MCF 10A (cell line): ENCODE results near the gene PTGIS. TPM values are rescaled to one million over a fixed set of nuclear protein-coding genes. Genes with fewer than 3 reads are reported as not detected.

ENCODE experiments used
- BruUV-seq: library from RNA; stranded (reverse); fragments of 400-500 nt; replicated peaks from 2 replicates; lab custom pipeline; 2021; lab: Mats Ljungman, UMichigan
- CTCF ChIA-PET: fragments of 300-600 bp; sonication (Branson Sonifier 250); formaldehyde crosslinking; extraction: SDS; loops from one replicate; lab custom pipeline; 2021; ENCODE audit warnings: antibody characterized with exemption, inconsistent platforms; lab: Yijun Ruan, JAX
- POLR2A ChIA-PET: fragments of 300-600, 350-650 bp; sonication (Branson Sonifier 250); formaldehyde crosslinking; extraction: SDS; loops from one replicate; lab custom pipeline; 2020; ENCODE audit warnings: antibody characterized with exemption, inconsistent platforms; lab: Yijun Ruan, JAX
- DNase-seq: peaks from one replicate; pipeline ENCODE4 v3.0.0-alpha.2; 2018; ENCODE audit not compliant: unreplicated experiment
- H3K27ac Mint-ChIP-seq: one replicate; pipeline ENCODE4 v1.8.0; 2022; ENCODE audit warnings: mild to moderate bottlenecking, low read depth, mixed read lengths; ENCODE audit not compliant: unreplicated experiment
- H3K27me3 Mint-ChIP-seq: one replicate; pipeline ENCODE4 v1.8.0; 2022; ENCODE audit warnings: mixed read lengths; ENCODE audit not compliant: insufficient read depth, unreplicated experiment
- H3K36me3 Mint-ChIP-seq: one replicate; pipeline ENCODE4 v1.8.0; 2022; ENCODE audit warnings: mild to moderate bottlenecking, moderate library complexity, mixed read lengths; ENCODE audit not compliant: insufficient read depth, unreplicated experiment
- H3K4me1 Mint-ChIP-seq: one replicate; pipeline ENCODE4 v1.8.0; 2022; ENCODE audit warnings: mixed read lengths; ENCODE audit not compliant: insufficient read depth, unreplicated experiment
- H3K4me3 Mint-ChIP-seq: one replicate; pipeline ENCODE4 v1.8.0; 2022; ENCODE audit warnings: mild to moderate bottlenecking, moderate library complexity, mixed read lengths; ENCODE audit not compliant: unreplicated experiment
- H3K9me3 Mint-ChIP-seq: one replicate; pipeline ENCODE4 v1.8.0; 2022; ENCODE audit warnings: mixed read lengths; ENCODE audit not compliant: unreplicated experiment
- CTCF ChIP-seq: fragments of 200-600 bp; IDR thresholded peaks from one replicate; pipeline ENCODE4 v1.8.0; 2022; ENCODE audit warnings: antibody characterized with exemption, mild to moderate bottlenecking; ENCODE audit not compliant: unreplicated experiment
- intact Hi-C: fragments of 100-400 bp; cut with micrococcal nuclease; formaldehyde crosslinking; loops from 2 replicates; pipeline ENCODE4 v1.14.1; 2022
- total RNA-seq: library from RNA; stranded (reverse); gene quantifications from 2 replicates; pipeline ENCODE4 v1.2.3, GENCODE V29; 2022

Gene PTGIS
- total RNA-seq, 1 experiment from 2014 or later, result not detected

DNA sequence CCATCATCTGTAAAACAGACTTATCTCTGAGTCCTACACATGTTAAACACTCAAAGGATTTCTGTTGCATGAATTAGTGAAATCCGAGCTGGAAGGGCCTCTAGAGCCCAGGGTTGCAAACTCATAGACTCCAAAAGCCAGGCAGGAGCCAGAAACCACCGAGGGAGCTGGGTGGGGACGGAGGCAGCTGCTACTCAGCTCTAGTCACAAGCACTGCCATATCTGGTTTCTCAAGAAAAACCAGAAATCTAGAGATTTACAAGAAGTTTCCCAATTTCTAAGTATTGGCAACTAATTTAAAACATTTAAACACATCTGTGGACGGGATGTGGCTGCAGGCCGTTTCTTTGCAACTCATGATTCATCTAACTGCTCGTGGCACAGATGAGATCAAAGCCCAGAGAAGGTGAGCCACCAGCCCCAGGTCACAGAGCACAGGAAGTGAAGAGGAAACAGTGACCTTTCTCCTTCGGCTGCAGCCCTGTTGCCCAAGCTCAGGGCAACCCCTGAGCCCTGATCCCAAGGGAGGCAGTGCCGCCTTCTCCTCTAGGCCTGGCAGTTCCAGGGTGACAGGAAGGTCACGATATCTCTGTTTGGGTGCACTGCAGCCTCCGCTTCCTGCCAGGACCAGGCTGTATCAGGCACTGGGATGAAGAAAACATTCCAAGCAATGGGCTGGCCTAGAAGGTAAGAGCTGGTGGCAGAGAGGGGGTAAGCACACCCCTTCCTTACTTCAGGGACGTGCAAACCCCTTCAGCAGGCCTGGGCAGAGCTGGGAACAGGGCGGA lies 26.4 kb upstream of the PTGIS start:
- Mint-ChIP-seq H3K27me3 (no peaks in the 10 kb centered on the region), H3K4me3 (no peak overlapping the region), H3K4me1 (peaks cover 26% of the 10 kb centered on the region), H3K9me3 (no peaks in the 10 kb centered on the region), H3K36me3 (no peaks in the 10 kb centered on the region), H3K27ac (no peak overlapping the region)
- POLR2A ChIA-PET, result interaction anchor here (1.2 kb wide), 1 partner anchor 10 kb away, joined by 3 read pairs; no protein-coding TSS in a partner anchor
- TF ChIP-seq CTCF, result no peak
- intact Hi-C loops, result no loop called here
- CTCF ChIA-PET, result interaction anchor here (1.0 to 6.1 kb wide), 4 partner anchors 14 to 110 kb away, joined by 3 to 48 read pairs (median 6); no protein-coding TSS in a partner anchor
- no TSS peak for BruUV-seq
- DNase-seq, result peak; percentile 44

DNA sequence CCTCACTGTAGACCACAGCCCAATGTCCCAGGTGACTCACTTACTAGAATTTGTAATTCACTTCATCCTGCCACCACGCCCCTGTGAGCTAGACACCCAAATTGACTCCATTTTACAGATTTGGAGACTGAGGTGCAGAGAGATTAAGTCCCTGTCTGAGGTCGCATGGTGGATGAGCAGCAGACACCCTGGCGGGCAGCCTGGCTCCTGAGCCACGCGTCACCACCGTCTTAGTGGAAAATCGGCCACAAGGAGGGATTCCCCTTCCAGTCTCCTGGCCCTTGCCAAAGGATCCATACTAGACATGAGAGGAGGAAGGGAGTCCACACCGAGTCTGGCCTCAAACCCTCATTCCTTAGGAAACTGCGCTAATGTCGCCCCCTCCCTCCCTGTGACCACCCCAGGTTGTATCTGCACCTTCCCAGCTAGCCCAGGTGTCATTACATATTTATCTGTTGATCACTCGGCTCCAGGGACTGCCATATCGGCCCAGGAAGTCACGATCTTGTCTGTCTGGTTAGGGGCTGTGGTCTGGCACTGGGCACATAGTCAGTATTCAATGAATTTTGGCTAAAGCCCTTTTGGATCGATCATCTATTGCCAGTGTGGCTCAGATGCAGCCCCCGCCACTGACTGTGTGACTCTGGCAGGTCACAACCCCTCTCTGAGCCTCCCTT lies 25.7 kb upstream of the PTGIS start:
- no TSS peak for BruUV-seq
- H3K9me3 Mint-ChIP-seq, result no peaks in the 10 kb centered on the region
- no peak overlapping the region for H3K27ac Mint-ChIP-seq
- intact Hi-C loops, result no loop called here
- H3K27me3 Mint-ChIP-seq, result no peaks in the 10 kb centered on the region
- no peaks in the 10 kb centered on the region for H3K36me3 Mint-ChIP-seq
- POLR2A ChIA-PET, result interaction anchor here (0.6 to 1.2 kb wide), 2 partner anchors 10 to 266 kb away, joined by 3 to 4 read pairs; no protein-coding TSS in a partner anchor
- peaks cover 26% of the 10 kb centered on the region for H3K4me1 Mint-ChIP-seq
- CTCF ChIA-PET, result interaction anchor here (1.0 to 6.1 kb wide), 3 partner anchors 15 to 109 kb away, joined by 5 to 48 read pairs (median 8); no protein-coding TSS in a partner anchor
- TF ChIP-seq CTCF, result no peak
- DNase-seq, result no peak
- H3K4me3 Mint-ChIP-seq, result no peak overlapping the region

DNA sequence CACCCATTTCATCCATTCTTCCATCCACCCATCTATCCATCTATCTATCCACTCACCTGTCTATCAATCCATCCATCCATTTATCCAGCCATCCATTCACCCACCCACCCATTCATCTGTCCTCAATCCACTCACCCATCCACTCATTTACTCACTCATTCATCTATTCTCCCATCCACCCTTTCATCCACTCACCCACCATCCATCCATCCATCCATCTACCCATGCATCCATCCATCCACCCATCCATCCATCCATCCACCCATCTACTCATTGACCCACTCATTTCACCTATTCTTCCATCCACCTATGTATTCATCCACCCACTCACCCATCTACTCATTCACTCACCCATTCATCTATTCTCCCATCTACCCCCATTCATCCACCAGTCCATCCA lies 24.2 kb upstream of the PTGIS start:
- no peak for TF ChIP-seq CTCF
- no TSS peak for BruUV-seq
- DNase-seq, result no peak
- Mint-ChIP-seq H3K27ac (no peak overlapping the region), H3K27me3 (no peaks in the 10 kb centered on the region), H3K36me3 (no peaks in the 10 kb centered on the region), H3K4me3 (no peak overlapping the region), H3K4me1 (peaks cover 26% of the 10 kb centered on the region), H3K9me3 (no peaks in the 10 kb centered on the region)
- intact Hi-C loops, result no loop called here
- POLR2A ChIA-PET, result interaction anchor here (0.6 kb wide), 1 partner anchor 234 kb away, joined by 5 read pairs; no protein-coding TSS in a partner anchor
- CTCF ChIA-PET, result interaction anchor here (0.6 to 0.9 kb wide), 2 partner anchors 51 to 343 kb away, joined by 5 read pairs; no protein-coding TSS in a partner anchor
